K562 (cell line): ENCODE results near the gene SUPT3H. TPM values are rescaled to one million over a fixed set of nuclear protein-coding genes. Genes with fewer than 3 reads are reported as not detected.

Experiments
- ATAC-seq: fragments of 200-7000 bp; cut with Tn5 transposase; 3 replicates; pipeline ENCODE4 v1.9.1; 2020; ENCODE audit warnings: moderate library complexity
- BruUV-seq: library from RNA; stranded (reverse); fragments of 400-500 nt; replicated peaks from 2 replicates; lab custom pipeline; 2021; lab: Mats Ljungman, UMichigan
- CTCF ChIA-PET: fragments of 300-600 bp; formaldehyde crosslinking; extraction: SDS; loops from one replicate; lab custom pipeline; 2021; ENCODE audit warnings: low intra/inter-chr PET ratio; lab: Yijun Ruan, JAX
- POLR2A ChIA-PET: fragments of 300-600, 350-650 bp; sonication (Branson Sonifier 250); formaldehyde crosslinking; extraction: SDS; loops from one replicate; lab custom pipeline; 2021; ENCODE audit warnings: antibody characterized with exemption, inconsistent platforms; lab: Yijun Ruan, JAX
- DNase-seq, 4 experiments: peaks; one replicate each; pipeline versions ENCODE4 v3.0.0 to v3.0.0-alpha.2; 2011 to 2018; ENCODE audit warnings: low spot score in 3 of 4, mixed read lengths in 3 of 4; ENCODE audit errors: extremely low read depth in 1 of 4
- FAIRE-seq: peaks from 2 replicates; lab custom pipeline; 2011; peaks lifted over from hg19 to GRCh38; lab: Jason Lieb, UNC
- H2AFZ ChIP-seq: 2 replicates; pipeline ENCODE4 v1.6.0; 2011; ENCODE audit warnings: low read depth, low read length, control low read depth, inconsistent platforms
- H3K27ac ChIP-seq: fragments of 200-600 bp; 3 replicates; pipeline ENCODE4 v1.8.0; 2011; ENCODE audit warnings: low read depth, mild to moderate bottlenecking, control low read depth, inconsistent platforms, low read length, moderate library complexity, mixed read lengths; ENCODE audit errors: extremely low read depth
- H3K27me3 ChIP-seq, 2 experiments: fragments of 300-600 bp in 1 of 2; 2 replicates in 1 of 2; 3 replicates in 1 of 2; pipeline versions ENCODE4 v1.6.0 to v1.8.0; 2011; ENCODE audit warnings: inconsistent platforms in 2 of 2, low read length in 2 of 2, mild to moderate bottlenecking in 1 of 2, mixed read lengths in 1 of 2, moderate library complexity in 1 of 2; ENCODE audit not compliant: control insufficient read depth in 2 of 2, insufficient read depth in 2 of 2
- H3K36me3 ChIP-seq: fragments of 300-600 bp; 3 replicates; pipeline ENCODE4 v1.8.0; 2011; ENCODE audit warnings: mild to moderate bottlenecking, low read length, inconsistent platforms; ENCODE audit not compliant: control insufficient read depth, insufficient read depth
- H3K4me1 ChIP-seq, 2 experiments: fragments of 200-600 bp in 1 of 2; replicated peaks in 1 of 2; 2 replicates in 1 of 2; 3 replicates in 1 of 2; pipeline versions ENCODE4 v1.5.1 to v1.8.0; 2011; ENCODE audit warnings: inconsistent platforms in 2 of 2, low read length in 2 of 2, mild to moderate bottlenecking in 1 of 2, mixed read lengths in 1 of 2, moderate library complexity in 1 of 2; ENCODE audit not compliant: control insufficient read depth in 2 of 2, insufficient read depth in 2 of 2
- H3K4me2 ChIP-seq: 2 replicates; pipeline ENCODE4 v1.6.1; 2011; ENCODE audit warnings: low read length, control low read depth, inconsistent platforms, mixed read lengths; ENCODE audit not compliant: insufficient read depth
- H3K4me3 ChIP-seq: fragments of 200-600 bp; sonication (generic), shearing (Covaris generic); 2 replicates; pipeline ENCODE4 v1.5.1; 2016; ENCODE audit warnings: control low read depth, inconsistent platforms
- H3K79me2 ChIP-seq: fragments of 200-600 bp; 3 replicates; pipeline ENCODE4 v1.8.0; 2011; ENCODE audit warnings: low read length, inconsistent platforms; ENCODE audit not compliant: control insufficient read depth, insufficient read depth
- H3K9ac ChIP-seq, 2 experiments: 2 replicates each; pipeline versions ENCODE4 v1.6.0 to v1.6.1; 2011; ENCODE audit warnings: low read depth in 2 of 2, low read length in 2 of 2, control low read depth in 1 of 2, inconsistent platforms in 1 of 2, mild to moderate bottlenecking in 1 of 2, mixed read lengths in 1 of 2; ENCODE audit not compliant: insufficient read depth in 1 of 2
- H3K9me1 ChIP-seq: one replicate; pipeline ENCODE4 v1.6.0; 2011; ENCODE audit warnings: inconsistent platforms, mild to moderate bottlenecking, low read length, moderate library complexity; ENCODE audit not compliant: control insufficient read depth, insufficient read depth
- H3K9me3 ChIP-seq: replicated peaks from 2 replicates; pipeline ENCODE4 v1.5.1; 2011; ENCODE audit warnings: low read depth, low read length, inconsistent platforms; ENCODE audit not compliant: control insufficient read depth, insufficient read depth
- H4K20me1 ChIP-seq: replicated peaks from 2 replicates; pipeline ENCODE4 v1.6.1; 2011; ENCODE audit warnings: low read length, inconsistent platforms, mixed read lengths; ENCODE audit not compliant: control insufficient read depth, insufficient read depth
- ATF3 ChIP-seq, 2 experiments: fragments of 450-650 bp in 1 of 2; sonication (generic) in 1 of 2; formaldehyde crosslinking in 1 of 2; IDR thresholded peaks in 1 of 2; conservative IDR thresholded peaks in 1 of 2; 2 replicates each; pipeline versions ENCODE4 v1.6.1 to v1.8.1; 2016 to 2023; ENCODE audit warnings: mild to moderate bottlenecking in 2 of 2, moderate library complexity in 2 of 2, inconsistent platforms in 1 of 2, missing genetic modification reagents in 1 of 2
- BRD4 ChIP-seq: fragments of 200-600 bp; sonication (generic); IDR thresholded peaks from 2 replicates; pipeline ENCODE4 v1.6.1; 2017; ENCODE audit warnings: inconsistent platforms
- ELF1 ChIP-seq: fragments of 200-800 bp; sonication (Bioruptor generic); IDR thresholded peaks from 2 replicates; pipeline ENCODE4 v1.6.1; 2016; ENCODE audit warnings: missing genetic modification characterization, missing compliant biosample characterization
- ELF2 ChIP-seq: fragments of 250-450 bp; sonication (Bioruptor Pico); IDR thresholded peaks from 2 replicates; pipeline ENCODE4 v1.5.0; 2021; ENCODE audit warnings: mild to moderate bottlenecking
- FOXO4 ChIP-seq: fragments of 450-650 bp; formaldehyde crosslinking; IDR thresholded peaks from 2 replicates; pipeline ENCODE4 v1.4.0; 2020; ENCODE audit warnings: mild to moderate bottlenecking, moderate library complexity
- GTF2A2 ChIP-seq: IDR thresholded peaks from 2 replicates; pipeline ENCODE4 v1.6.1; 2016; ENCODE audit warnings: mild to moderate bottlenecking, missing genetic modification characterization, missing compliant biosample characterization
- MCM7 ChIP-seq, 2 experiments: fragments of 450-650 bp; IDR thresholded peaks; 2 replicates each; pipeline ENCODE4 v1.6.1; 2016 to 2018
- NBN ChIP-seq: fragments of 450-650 bp; IDR thresholded peaks from 2 replicates; pipeline ENCODE4 v1.6.1; 2016; ENCODE audit warnings: low read depth, mild to moderate bottlenecking
- PTRF ChIP-seq: fragments of 450-650 bp; IDR thresholded peaks from 2 replicates; pipeline ENCODE4 v1.6.1; 2016; ENCODE audit warnings: mild to moderate bottlenecking, missing genetic modification characterization, missing compliant biosample characterization
- SIN3B ChIP-seq: fragments of 450-650 bp; IDR thresholded peaks from 2 replicates; pipeline ENCODE4 v1.6.1; 2017; ENCODE audit warnings: low read depth, mild to moderate bottlenecking, moderate library complexity
- SLC30A9 ChIP-seq: fragments of 250-450 bp; sonication (Bioruptor Pico); IDR thresholded peaks from 2 replicates; pipeline ENCODE4 v1.8.0; 2022; ENCODE audit warnings: mild to moderate bottlenecking, moderate library complexity
- ZMIZ1 ChIP-seq, 2 experiments: fragments of 150-350 bp in 1 of 2; IDR thresholded peaks; 2 replicates each; pipeline ENCODE4 v1.6.1; 2012 to 2016; ENCODE audit warnings: low read depth in 2 of 2, low read length in 2 of 2, mild to moderate bottlenecking in 1 of 2, moderate library complexity in 1 of 2
- in situ Hi-C: fragments of 300-500 bp; cut with MboI; formaldehyde crosslinking; loops from 4 replicates; pipeline ENCODE4 v1.15.0; 2018; ENCODE audit warnings: inconsistent platforms, mixed read lengths
- intact Hi-C: fragments of 100-400 bp; cut with micrococcal nuclease; formaldehyde crosslinking; loops from 2 replicates; pipeline ENCODE4 v1.14.2; 2022
- polyA plus RNA-seq, 8 experiments: library from polyadenylated mRNA; depleted of rRNA in 4 of 8; stranded (reverse) in 5 of 8; unstranded in 3 of 8; fragments of >200 nt; fragmentation: Nextera tagmentation in 2 of 8; fragmentation: Illumina TruSeq in 1 of 8; extraction: Ambion mirVana in 2 of 8; extraction: Trizol in 1 of 8; gene quantifications; 2 replicates each; pipeline versions ENCODE4 v1.2.1 to v1.2.3, GENCODE V29; 2011 to 2014; ENCODE audit warnings: inconsistent platforms in 1 of 8, missing spikeins in 1 of 8
- total RNA-seq, 7 experiments: library from RNA; depleted of rRNA in 6 of 7; stranded (reverse); fragments of >200 nt in 6 of 7; fragmentation: Illumina TruSeq in 2 of 7; extraction: Trizol in 2 of 7; gene quantifications; 2 replicates each; pipeline versions ENCODE4 v1.2.1 to v1.2.3, GENCODE V29; 2011 to 2021; ENCODE audit warnings: low replicate concordance in 1 of 7

The SUPT3H gene
- total and polyA plus RNA-seq, 9 of the 15 experiments (the other 6 are each of a cell fraction or from before 2014, with no cell fraction given) = 7.2 to 16.3 (median 11.9) TPM

DNA sequence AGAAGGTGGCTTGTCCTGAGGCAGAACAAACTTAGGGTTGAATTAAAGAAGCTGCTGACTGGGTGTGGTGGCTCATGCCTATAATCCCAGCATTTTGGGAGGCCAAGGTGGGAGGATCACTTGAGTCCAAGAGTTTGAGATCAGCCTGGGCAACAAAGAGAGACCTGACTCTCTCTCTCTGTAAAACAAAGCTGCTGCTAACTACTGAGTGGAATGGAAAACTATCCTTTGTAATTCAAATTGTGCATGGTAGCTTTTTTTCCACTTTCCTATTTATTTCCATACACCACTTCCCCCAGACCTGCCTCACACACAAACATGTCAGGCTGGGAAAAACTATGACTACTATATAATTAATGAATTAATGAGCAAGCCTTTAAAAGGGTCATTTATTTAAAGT lies 553.2 kb downstream of the SUPT3H start:
- Histone ChIP-seq H3K27ac (no peak overlapping the region), H3K9me1 (no peaks in the 10 kb centered on the region), H3K4me3 (no peak overlapping the region), H3K9me3 (no peaks in the 10 kb centered on the region), H3K9ac (no peak overlapping the region), H2AFZ (no peak overlapping the region), H4K20me1 (no peaks in the 10 kb centered on the region), H3K4me1 (no peaks in the 10 kb centered on the region), H3K79me2 (no peaks in the 10 kb centered on the region), H3K4me2 (no peak overlapping the region), H3K36me3 (no peaks in the 10 kb centered on the region), H3K27me3 (no peaks in the 10 kb centered on the region)
- TF ChIP-seq SIN3B (no peak), BRD4 (no peak), PTRF (tag) (no peak), ELF1 (tag) (no peak), MCM7 (IDR thresholded peaks at IDR 0.05) (no peak), GTF2A2 (tag) (no peak), SLC30A9 (CRISPR knock-in tag) (no peak), NBN (no peak), ATF3 (IDR thresholded peaks at IDR 0.05) (no peak), ATF3 (CRISPR knock-in tag; conservative IDR thresholded peaks at IDR 0.05) (no peak), ZMIZ1 (IDR thresholded peaks at IDR 0.05; ENCODE audit: low read depth in 2 of 2, low read length in 2 of 2) (no peak), ELF2 (CRISPR knock-in tag) (no peak), FOXO4 (CRISPR knock-in tag) (no peak)
- POLR2A ChIA-PET = interaction anchor here (0.6 to 1.8 kb wide), 4 partner anchors 10 to 715 kb away, joined by 3 to 4 read pairs (median 4); no protein-coding TSS in a partner anchor
- intact Hi-C loops = no loop called here
- CTCF ChIA-PET = no interaction called here
- FAIRE-seq = no peak
- no peak for ATAC-seq
- DNase-seq = no peak
- BruUV-seq = no TSS peak
- in situ Hi-C loops = no loop called here
